ENCODE measurements around the gene CACNA1C. TPM values are rescaled to one million over a fixed set of nuclear protein-coding genes. Genes with fewer than 3 reads are reported as not detected.

CACNA1C gene
- total RNA-seq, 1 donor from 2014 or later = 7.3 TPM

GRCh38 chr12:2465681-2466080 is 412.9 kb downstream of the CACNA1C start:
- Histone ChIP-seq H3K27me3 (ENCODE audit: control insufficient read depth in 3 of 3, insufficient read depth in 3 of 3, low read length in 3 of 3) (peaks cover 2 to 10% (median 5%) of the 10 kb centered on the region in 3 donors), H3K27ac (ENCODE audit: low read depth, low read length) (no peak overlapping the region), H3K9me3 (ENCODE audit: control insufficient read depth in 3 of 3, low read length in 3 of 3) (no peaks in the 10 kb centered on the region), H3K4me3 (ENCODE audit: low read length in 3 of 3) (no peak overlapping the region), H3K4me1 (ENCODE audit: control insufficient read depth in 3 of 3, insufficient read depth in 3 of 3, low read length in 3 of 3) (no peaks in the 10 kb centered on the region), H3K36me3 (ENCODE audit: control insufficient read depth in 3 of 3, insufficient read depth in 3 of 3, low read length in 3 of 3) (no peaks in the 10 kb centered on the region), H3K9ac (ENCODE audit: low read depth in 1 of 3, low read length in 3 of 3) (no peak overlapping the region)

GRCh38 chr12:2466211-2466610 is 413.4 kb downstream of the CACNA1C start:
- Histone ChIP-seq H3K9me3 (ENCODE audit: control insufficient read depth in 3 of 3, low read length in 3 of 3) (no peaks in the 10 kb centered on the region), H3K4me3 (ENCODE audit: low read length in 3 of 3) (no peak overlapping the region), H3K27ac (ENCODE audit: low read depth, low read length) (no peak overlapping the region), H3K4me1 (ENCODE audit: control insufficient read depth in 3 of 3, insufficient read depth in 3 of 3, low read length in 3 of 3) (no peaks in the 10 kb centered on the region), H3K9ac (ENCODE audit: low read depth in 1 of 3, low read length in 3 of 3) (no peak overlapping the region), H3K27me3 (ENCODE audit: control insufficient read depth in 3 of 3, insufficient read depth in 3 of 3, low read length in 3 of 3) (peaks cover 2 to 10% (median 5%) of the 10 kb centered on the region in 3 donors), H3K36me3 (ENCODE audit: control insufficient read depth in 3 of 3, insufficient read depth in 3 of 3, low read length in 3 of 3) (no peaks in the 10 kb centered on the region)

GRCh38 chr12:2467447-2468195 is 414.8 kb downstream of the CACNA1C start:
- no peaks in the 10 kb centered on the region for H3K9me3 ChIP-seq (ENCODE audit: control insufficient read depth in 3 of 3, low read length in 3 of 3)
- H3K27ac ChIP-seq (ENCODE audit: low read depth, low read length) = no peak overlapping the region
- no peak overlapping the region for H3K9ac ChIP-seq (ENCODE audit: low read depth in 1 of 3, low read length in 3 of 3)
- no peaks in the 10 kb centered on the region for H3K36me3 ChIP-seq (ENCODE audit: control insufficient read depth in 3 of 3, insufficient read depth in 3 of 3, low read length in 3 of 3)
- H3K27me3 ChIP-seq (ENCODE audit: control insufficient read depth in 3 of 3, insufficient read depth in 3 of 3, low read length in 3 of 3) = peaks cover 2 to 10% (median 5%) of the 10 kb centered on the region in 3 donors
- H3K4me1 ChIP-seq (ENCODE audit: control insufficient read depth in 3 of 3, insufficient read depth in 3 of 3, low read length in 3 of 3) = no peaks in the 10 kb centered on the region
- no peak overlapping the region for H3K4me3 ChIP-seq (ENCODE audit: low read length in 3 of 3)

GRCh38 chr12:2475984-2476383 is 423.2 kb downstream of the CACNA1C start:
- Histone ChIP-seq H3K27me3 (ENCODE audit: control insufficient read depth in 3 of 3, insufficient read depth in 3 of 3, low read length in 3 of 3) (peaks cover 4 to 6% (median 4%) of the 10 kb centered on the region in 3 donors), H3K36me3 (ENCODE audit: control insufficient read depth in 3 of 3, insufficient read depth in 3 of 3, low read length in 3 of 3) (no peaks in the 10 kb centered on the region), H3K4me1 (ENCODE audit: control insufficient read depth in 3 of 3, insufficient read depth in 3 of 3, low read length in 3 of 3) (no peaks in the 10 kb centered on the region), H3K4me3 (ENCODE audit: low read length in 3 of 3) (no peak overlapping the region), H3K9me3 (ENCODE audit: control insufficient read depth in 3 of 3, low read length in 3 of 3) (no peaks in the 10 kb centered on the region), H3K9ac (ENCODE audit: low read depth in 1 of 3, low read length in 3 of 3) (no peak overlapping the region), H3K27ac (ENCODE audit: low read depth, low read length) (no peak overlapping the region)

GRCh38 chr12:2477009-2477766 is 424.4 kb downstream of the CACNA1C start:
- Histone ChIP-seq H3K9me3 (ENCODE audit: control insufficient read depth in 3 of 3, low read length in 3 of 3) (no peaks in the 10 kb centered on the region), H3K4me3 (ENCODE audit: low read length in 3 of 3) (no peak overlapping the region), H3K9ac (ENCODE audit: low read depth in 1 of 3, low read length in 3 of 3) (no peak overlapping the region), H3K27ac (ENCODE audit: low read depth, low read length) (no peak overlapping the region), H3K4me1 (ENCODE audit: control insufficient read depth in 3 of 3, insufficient read depth in 3 of 3, low read length in 3 of 3) (no peaks in the 10 kb centered on the region), H3K36me3 (ENCODE audit: control insufficient read depth in 3 of 3, insufficient read depth in 3 of 3, low read length in 3 of 3) (no peaks in the 10 kb centered on the region), H3K27me3 (ENCODE audit: control insufficient read depth in 3 of 3, insufficient read depth in 3 of 3, low read length in 3 of 3) (peaks cover 4 to 6% (median 4%) of the 10 kb centered on the region in 3 donors)

GRCh38 chr12:2479851-2480535 is 427.2 kb downstream of the CACNA1C start:
- no peaks in the 10 kb centered on the region for H3K4me1 ChIP-seq (ENCODE audit: control insufficient read depth in 3 of 3, insufficient read depth in 3 of 3, low read length in 3 of 3)
- peaks cover 4 to 5% (median 4%) of the 10 kb centered on the region in 3 donors for H3K27me3 ChIP-seq (ENCODE audit: control insufficient read depth in 3 of 3, insufficient read depth in 3 of 3, low read length in 3 of 3)
- H3K4me3 ChIP-seq (ENCODE audit: low read length in 3 of 3) = no peak overlapping the region
- no peak overlapping the region for H3K27ac ChIP-seq (ENCODE audit: low read depth, low read length)
- no peak overlapping the region for H3K9ac ChIP-seq (ENCODE audit: low read depth in 1 of 3, low read length in 3 of 3)
- H3K36me3 ChIP-seq (ENCODE audit: control insufficient read depth in 3 of 3, insufficient read depth in 3 of 3, low read length in 3 of 3) = no peaks in the 10 kb centered on the region
- H3K9me3 ChIP-seq (ENCODE audit: control insufficient read depth in 3 of 3, low read length in 3 of 3) = no peaks in the 10 kb centered on the region

- Histone ChIP-seq H3K36me3 (ENCODE audit: control insufficient read depth in 3 of 3, insufficient read depth in 3 of 3, low read length in 3 of 3) (peaks cover 0 to 2% (median 0%) of the 10 kb centered on the region in 3 donors), H3K9ac (ENCODE audit: low read depth in 1 of 3, low read length in 3 of 3) (no peak overlapping the region), H3K27me3 (ENCODE audit: control insufficient read depth in 3 of 3, insufficient read depth in 3 of 3, low read length in 3 of 3) (peaks cover 4 to 8% (median 7%) of the 10 kb centered on the region in 3 donors), H3K9me3 (ENCODE audit: control insufficient read depth in 3 of 3, low read length in 3 of 3) (no peaks in the 10 kb centered on the region), H3K4me3 (ENCODE audit: low read length in 3 of 3) (no peak overlapping the region), H3K4me1 (ENCODE audit: control insufficient read depth in 3 of 3, insufficient read depth in 3 of 3, low read length in 3 of 3) (no peaks in the 10 kb centered on the region), H3K27ac (ENCODE audit: low read depth, low read length) (no peak overlapping the region)
These were observed 428.6 kb downstream of the CACNA1C start for GRCh38 chr12:2481346-2481745.

GRCh38 chr12:2481951-2482350 is 429.2 kb downstream of the CACNA1C start:
- no peak overlapping the region for H3K4me3 ChIP-seq (ENCODE audit: low read length in 3 of 3)
- peaks cover 4 to 8% (median 7%) of the 10 kb centered on the region in 3 donors for H3K27me3 ChIP-seq (ENCODE audit: control insufficient read depth in 3 of 3, insufficient read depth in 3 of 3, low read length in 3 of 3)
- H3K9ac ChIP-seq (ENCODE audit: low read depth in 1 of 3, low read length in 3 of 3) = no peak overlapping the region
- H3K9me3 ChIP-seq (ENCODE audit: control insufficient read depth in 3 of 3, low read length in 3 of 3) = no peaks in the 10 kb centered on the region
- H3K4me1 ChIP-seq (ENCODE audit: control insufficient read depth in 3 of 3, insufficient read depth in 3 of 3, low read length in 3 of 3) = no peaks in the 10 kb centered on the region
- H3K27ac ChIP-seq (ENCODE audit: low read depth, low read length) = no peak overlapping the region
- peaks cover 0 to 2% (median 0%) of the 10 kb centered on the region in 3 donors for H3K36me3 ChIP-seq (ENCODE audit: control insufficient read depth in 3 of 3, insufficient read depth in 3 of 3, low read length in 3 of 3)

- no peaks in the 10 kb centered on the region for H3K4me1 ChIP-seq (ENCODE audit: control insufficient read depth in 3 of 3, insufficient read depth in 3 of 3, low read length in 3 of 3)
- peaks cover 4 to 8% (median 8%) of the 10 kb centered on the region in 3 donors for H3K27me3 ChIP-seq (ENCODE audit: control insufficient read depth in 3 of 3, insufficient read depth in 3 of 3, low read length in 3 of 3)
- no peak overlapping the region for H3K9ac ChIP-seq (ENCODE audit: low read depth in 1 of 3, low read length in 3 of 3)
- peaks cover 0 to 2% (median 0%) of the 10 kb centered on the region in 3 donors for H3K36me3 ChIP-seq (ENCODE audit: control insufficient read depth in 3 of 3, insufficient read depth in 3 of 3, low read length in 3 of 3)
- H3K4me3 ChIP-seq (ENCODE audit: low read length in 3 of 3) = no peak overlapping the region
- no peak overlapping the region for H3K27ac ChIP-seq (ENCODE audit: low read depth, low read length)
- H3K9me3 ChIP-seq (ENCODE audit: control insufficient read depth in 3 of 3, low read length in 3 of 3) = no peaks in the 10 kb centered on the region
These were observed 430.3 kb downstream of the CACNA1C start for GRCh38 chr12:2482938-2483660.

Data from skeletal muscle tissue (tissue), 4 donors.